ENCODE measurements around the gene RHOC. TPM values are rescaled to one million over a fixed set of nuclear protein-coding genes. Genes with fewer than 3 reads are reported as not detected.

The RHOC gene
- total and polyA plus RNA-seq, 2 experiments from 2014 or later: 65.4 to 76.7 TPM

DNA sequence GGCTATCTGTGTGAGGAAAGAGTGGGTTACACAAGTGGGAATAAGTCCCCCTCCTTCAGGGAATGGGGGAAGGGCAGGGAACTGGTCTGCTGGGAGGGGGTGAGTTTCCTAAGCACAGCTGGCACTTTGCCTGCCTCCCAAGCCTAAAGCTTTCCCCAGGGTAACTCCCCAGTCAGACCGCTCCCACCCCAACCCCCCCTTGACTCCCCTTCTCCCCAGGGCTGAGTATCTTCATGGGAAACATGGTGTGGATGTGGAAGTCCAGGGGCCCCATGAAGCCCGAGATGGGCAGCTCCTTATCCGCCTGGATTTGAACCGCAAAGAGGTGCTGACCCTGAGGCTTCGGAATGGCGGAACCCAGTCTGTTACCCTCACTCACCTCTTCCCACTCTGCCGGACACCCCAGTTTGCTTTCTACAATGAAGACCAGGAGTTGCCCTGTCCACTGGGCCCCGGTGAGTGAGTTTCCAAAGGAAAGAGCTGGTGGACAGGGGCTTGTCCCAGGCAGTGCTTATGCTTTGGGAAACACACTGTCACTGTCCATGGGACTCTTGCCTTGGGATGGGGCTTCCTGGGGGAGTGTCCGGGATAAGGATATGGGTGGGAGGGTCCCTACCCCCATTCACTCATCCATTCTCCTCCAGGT, 17.6 kb downstream of the RHOC start:
- Mint-ChIP-seq H3K27me3 (ENCODE audit: insufficient read depth, low read depth, poor library complexity) (peaks cover 2% of the 10 kb centered on the region), H3K4me3 (no peak overlapping the region), H3K27ac (no peak overlapping the region), H3K9me3 (no peaks in the 10 kb centered on the region), H3K4me1 (peaks cover 26% of the 10 kb centered on the region), H3K36me3 (ENCODE audit: low read depth) (peaks cover 28% of the 10 kb centered on the region)
- ATAC-seq (no peak), DNase-seq (ENCODE audit: low spot score) (no peak)
- Histone ChIP-seq H3F3A (replicated peaks; ENCODE audit: low read depth) (no peaks in the 10 kb centered on the region), H2AFZ (no peak overlapping the region), H3K27ac (ENCODE audit: low read depth) (no peak overlapping the region), H3K4me2 (no peak overlapping the region), H4K20me1 (replicated peaks; ENCODE audit: insufficient read depth) (peaks cover 5% of the 10 kb centered on the region; the same call in 1 of the 2 replicates), H3K79me2 (replicated peaks; ENCODE audit: insufficient read depth) (peaks cover 9% of the 10 kb centered on the region; the same call in 1 of the 2 replicates), H3K4me1 (ENCODE audit: insufficient read depth) (no peaks in the 10 kb centered on the region; the same call in none of the 2 replicates), H3K36me3 (ENCODE audit: insufficient read depth) (no peaks in the 10 kb centered on the region; the same call in 1 of the 2 replicates), H3K27me3 (ENCODE audit: insufficient read depth) (no peaks in the 10 kb centered on the region), H3K9me2 (ENCODE audit: insufficient read depth) (no peaks in the 10 kb centered on the region), H3K4me3 (no peak overlapping the region)
- TF ChIP-seq, protein P1, sequence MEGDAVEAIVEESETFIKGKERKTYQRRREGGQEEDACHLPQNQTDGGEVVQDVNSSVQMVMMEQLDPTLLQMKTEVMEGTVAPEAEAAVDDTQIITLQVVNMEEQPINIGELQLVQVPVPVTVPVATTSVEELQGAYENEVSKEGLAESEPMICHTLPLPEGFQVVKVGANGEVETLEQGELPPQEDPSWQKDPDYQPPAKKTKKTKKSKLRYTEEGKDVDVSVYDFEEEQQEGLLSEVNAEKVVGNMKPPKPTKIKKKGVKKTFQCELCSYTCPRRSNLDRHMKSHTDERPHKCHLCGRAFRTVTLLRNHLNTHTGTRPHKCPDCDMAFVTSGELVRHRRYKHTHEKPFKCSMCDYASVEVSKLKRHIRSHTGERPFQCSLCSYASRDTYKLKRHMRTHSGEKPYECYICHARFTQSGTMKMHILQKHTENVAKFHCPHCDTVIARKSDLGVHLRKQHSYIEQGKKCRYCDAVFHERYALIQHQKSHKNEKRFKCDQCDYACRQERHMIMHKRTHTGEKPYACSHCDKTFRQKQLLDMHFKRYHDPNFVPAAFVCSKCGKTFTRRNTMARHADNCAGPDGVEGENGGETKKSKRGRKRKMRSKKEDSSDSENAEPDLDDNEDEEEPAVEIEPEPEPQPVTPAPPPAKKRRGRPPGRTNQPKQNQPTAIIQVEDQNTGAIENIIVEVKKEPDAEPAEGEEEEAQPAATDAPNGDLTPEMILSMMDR (conservative IDR thresholded peaks at IDR 0.05; ENCODE audit: low read depth in 2 of 2): no peak
- no peak for TF ChIP-seq NANOG (IDR thresholded peaks at IDR 0.05; ENCODE audit: borderline replicate concordance)
- TF ChIP-seq CREB1 (CRISPR knock-in tag; IDR thresholded peaks at IDR 0.05; ENCODE audit: low read depth): no peak
- TF ChIP-seq, protein P2, sequence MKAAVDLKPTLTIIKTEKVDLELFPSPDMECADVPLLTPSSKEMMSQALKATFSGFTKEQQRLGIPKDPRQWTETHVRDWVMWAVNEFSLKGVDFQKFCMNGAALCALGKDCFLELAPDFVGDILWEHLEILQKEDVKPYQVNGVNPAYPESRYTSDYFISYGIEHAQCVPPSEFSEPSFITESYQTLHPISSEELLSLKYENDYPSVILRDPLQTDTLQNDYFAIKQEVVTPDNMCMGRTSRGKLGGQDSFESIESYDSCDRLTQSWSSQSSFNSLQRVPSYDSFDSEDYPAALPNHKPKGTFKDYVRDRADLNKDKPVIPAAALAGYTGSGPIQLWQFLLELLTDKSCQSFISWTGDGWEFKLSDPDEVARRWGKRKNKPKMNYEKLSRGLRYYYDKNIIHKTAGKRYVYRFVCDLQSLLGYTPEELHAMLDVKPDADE (IDR thresholded peaks at IDR 0.05): no peak
- no peak for TF ChIP-seq POLR2AphosphoS5 (IDR thresholded peaks at IDR 0.05; ENCODE audit: low read depth)
- TF ChIP-seq ZNF114 (CRISPR knock-in tag; IDR thresholded peaks at IDR 0.05): no peak
- no peak for TF ChIP-seq JUNB (IDR thresholded peaks at IDR 0.05; ENCODE audit: unreplicated experiment)
- TF ChIP-seq STAT1 (IDR thresholded peaks at IDR 0.05; ENCODE audit: unreplicated experiment): no peak

DNA sequence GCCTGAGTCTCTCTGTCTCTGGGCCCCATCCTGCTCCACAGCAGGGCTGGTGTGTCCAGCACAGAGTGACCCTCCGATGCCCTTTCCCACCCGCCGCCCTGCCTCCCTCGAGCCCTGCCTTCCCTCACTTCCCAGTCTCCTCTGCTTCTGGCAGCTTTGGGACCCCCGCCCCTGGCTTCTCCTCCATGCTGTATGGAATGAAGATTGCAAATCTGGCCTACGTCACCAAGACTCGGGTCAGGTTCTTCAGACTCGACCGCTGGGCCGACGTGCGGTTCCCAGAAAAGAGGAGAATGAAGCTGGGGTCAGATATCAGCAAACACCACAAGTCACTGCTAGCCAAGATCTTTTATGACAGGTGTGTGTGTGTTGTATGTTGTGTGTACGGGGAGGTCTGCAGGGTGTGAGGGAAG, 18.1 kb downstream of the RHOC start:
- Histone ChIP-seq H3K4me2 (no peak overlapping the region), H3F3A (replicated peaks; ENCODE audit: low read depth) (no peaks in the 10 kb centered on the region), H2AFZ (no peak overlapping the region), H3K79me2 (replicated peaks; ENCODE audit: insufficient read depth) (peaks cover 9% of the 10 kb centered on the region; the same call in 1 of the 2 replicates), H3K4me3 (no peak overlapping the region), H3K27ac (ENCODE audit: low read depth) (no peak overlapping the region), H3K27me3 (ENCODE audit: insufficient read depth) (no peaks in the 10 kb centered on the region), H3K9me2 (ENCODE audit: insufficient read depth) (no peaks in the 10 kb centered on the region), H3K4me1 (ENCODE audit: insufficient read depth) (no peaks in the 10 kb centered on the region; the same call in none of the 2 replicates), H3K36me3 (ENCODE audit: insufficient read depth) (no peaks in the 10 kb centered on the region; the same call in 1 of the 2 replicates), H4K20me1 (replicated peaks; ENCODE audit: insufficient read depth) (peaks cover 5% of the 10 kb centered on the region; the same call in 1 of the 2 replicates)
- peaks cover 2% of the 10 kb centered on the region for H3K27me3 Mint-ChIP-seq (ENCODE audit: insufficient read depth, low read depth, poor library complexity)
- H3K36me3 Mint-ChIP-seq (ENCODE audit: low read depth): peaks cover 28% of the 10 kb centered on the region
- ATAC-seq: no peak
- H3K4me3 Mint-ChIP-seq: no peak overlapping the region
- H3K9me3 Mint-ChIP-seq: no peaks in the 10 kb centered on the region
- peak overlapping the region; percentile 20; the same call in 1 of the 2 replicates for H3K27ac Mint-ChIP-seq
- peaks cover 26% of the 10 kb centered on the region for H3K4me1 Mint-ChIP-seq
- no peak for DNase-seq (ENCODE audit: low spot score)
- TF ChIP-seq EZH2 (IDR thresholded peaks at IDR 0.05; ENCODE audit: low read depth, unreplicated experiment) (no peak), POLR2AphosphoS5 (IDR thresholded peaks at IDR 0.05; ENCODE audit: low read depth) (no peak)
- TF ChIP-seq, protein P3, sequence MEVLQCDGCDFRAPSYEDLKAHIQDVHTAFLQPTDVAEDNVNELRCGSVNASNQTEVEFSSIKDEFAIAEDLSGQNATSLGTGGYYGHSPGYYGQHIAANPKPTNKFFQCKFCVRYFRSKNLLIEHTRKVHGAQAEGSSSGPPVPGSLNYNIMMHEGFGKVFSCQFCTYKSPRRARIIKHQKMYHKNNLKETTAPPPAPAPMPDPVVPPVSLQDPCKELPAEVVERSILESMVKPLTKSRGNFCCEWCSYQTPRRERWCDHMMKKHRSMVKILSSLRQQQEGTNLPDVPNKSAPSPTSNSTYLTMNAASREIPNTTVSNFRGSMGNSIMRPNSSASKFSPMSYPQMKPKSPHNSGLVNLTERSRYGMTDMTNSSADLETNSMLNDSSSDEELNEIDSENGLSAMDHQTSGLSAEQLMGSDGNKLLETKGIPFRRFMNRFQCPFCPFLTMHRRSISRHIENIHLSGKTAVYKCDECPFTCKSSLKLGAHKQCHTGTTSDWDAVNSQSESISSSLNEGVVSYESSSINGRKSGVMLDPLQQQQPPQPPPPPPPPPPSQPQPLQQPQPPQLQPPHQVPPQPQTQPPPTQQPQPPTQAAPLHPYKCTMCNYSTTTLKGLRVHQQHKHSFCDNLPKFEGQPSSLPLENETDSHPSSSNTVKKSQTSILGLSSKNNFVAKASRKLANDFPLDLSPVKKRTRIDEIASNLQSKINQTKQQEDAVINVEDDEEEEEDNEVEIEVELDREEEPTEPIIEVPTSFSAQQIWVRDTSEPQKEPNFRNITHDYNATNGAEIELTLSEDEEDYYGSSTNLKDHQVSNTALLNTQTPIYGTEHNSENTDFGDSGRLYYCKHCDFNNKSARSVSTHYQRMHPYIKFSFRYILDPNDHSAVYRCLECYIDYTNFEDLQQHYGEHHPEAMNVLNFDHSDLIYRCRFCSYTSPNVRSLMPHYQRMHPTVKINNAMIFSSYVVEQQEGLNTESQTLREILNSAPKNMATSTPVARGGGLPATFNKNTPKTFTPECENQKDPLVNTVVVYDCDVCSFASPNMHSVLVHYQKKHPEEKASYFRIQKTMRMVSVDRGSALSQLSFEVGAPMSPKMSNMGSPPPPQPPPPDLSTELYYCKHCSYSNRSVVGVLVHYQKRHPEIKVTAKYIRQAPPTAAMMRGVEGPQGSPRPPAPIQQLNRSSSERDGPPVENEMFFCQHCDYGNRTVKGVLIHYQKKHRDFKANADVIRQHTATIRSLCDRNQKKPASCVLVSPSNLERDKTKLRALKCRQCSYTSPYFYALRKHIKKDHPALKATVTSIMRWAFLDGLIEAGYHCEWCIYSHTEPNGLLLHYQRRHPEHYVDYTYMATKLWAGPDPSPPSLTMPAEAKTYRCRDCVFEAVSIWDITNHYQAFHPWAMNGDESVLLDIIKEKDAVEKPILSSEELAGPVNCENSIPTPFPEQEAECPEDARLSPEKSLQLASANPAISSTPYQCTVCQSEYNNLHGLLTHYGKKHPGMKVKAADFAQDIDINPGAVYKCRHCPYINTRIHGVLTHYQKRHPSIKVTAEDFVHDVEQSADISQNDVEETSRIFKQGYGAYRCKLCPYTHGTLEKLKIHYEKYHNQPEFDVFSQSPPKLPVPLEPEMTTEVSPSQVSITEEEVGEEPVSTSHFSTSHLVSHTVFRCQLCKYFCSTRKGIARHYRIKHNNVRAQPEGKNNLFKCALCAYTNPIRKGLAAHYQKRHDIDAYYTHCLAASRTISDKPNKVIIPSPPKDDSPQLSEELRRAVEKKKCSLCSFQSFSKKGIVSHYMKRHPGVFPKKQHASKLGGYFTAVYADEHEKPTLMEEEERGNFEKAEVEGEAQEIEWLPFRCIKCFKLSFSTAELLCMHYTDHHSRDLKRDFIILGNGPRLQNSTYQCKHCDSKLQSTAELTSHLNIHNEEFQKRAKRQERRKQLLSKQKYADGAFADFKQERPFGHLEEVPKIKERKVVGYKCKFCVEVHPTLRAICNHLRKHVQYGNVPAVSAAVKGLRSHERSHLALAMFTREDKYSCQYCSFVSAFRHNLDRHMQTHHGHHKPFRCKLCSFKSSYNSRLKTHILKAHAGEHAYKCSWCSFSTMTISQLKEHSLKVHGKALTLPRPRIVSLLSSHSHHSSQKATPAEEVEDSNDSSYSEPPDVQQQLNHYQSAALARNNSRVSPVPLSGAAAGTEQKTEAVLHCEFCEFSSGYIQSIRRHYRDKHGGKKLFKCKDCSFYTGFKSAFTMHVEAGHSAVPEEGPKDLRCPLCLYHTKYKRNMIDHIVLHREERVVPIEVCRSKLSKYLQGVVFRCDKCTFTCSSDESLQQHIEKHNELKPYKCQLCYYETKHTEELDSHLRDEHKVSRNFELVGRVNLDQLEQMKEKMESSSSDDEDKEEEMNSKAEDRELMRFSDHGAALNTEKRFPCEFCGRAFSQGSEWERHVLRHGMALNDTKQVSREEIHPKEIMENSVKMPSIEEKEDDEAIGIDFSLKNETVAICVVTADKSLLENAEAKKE (CRISPR knock-in tag; IDR thresholded peaks at IDR 0.05): no peak

Measured in GM23338 (cell line).